Transverse colon (tissue), 3 donors: Measurements from ENCODE around the gene AJAP1.

Experiments used
- CTCF ChIP-seq, 5 experiments: fragments of 200-600 bp in 3 of 5; fragments of 450-650 bp in 2 of 5; sonication (generic) in 3 of 5; IDR thresholded peaks; 1 replicate in 2 of 5; 2 replicates in 3 of 5; pipeline ENCODE4 v1.5.1; 2016 to 2017; ENCODE audit warnings: antibody characterized with exemption in 5 of 5, inconsistent platforms in 3 of 5, mild to moderate bottlenecking in 2 of 5, moderate library complexity in 1 of 5
- EP300 ChIP-seq: sonication (generic); formaldehyde crosslinking; IDR thresholded peaks from one replicate; pipeline ENCODE4 v1.6.1; 2017; ENCODE audit warnings: antibody characterized with exemption, low read depth
- POLR2A ChIP-seq: fragments of 450-650 bp; IDR thresholded peaks from one replicate; pipeline ENCODE4 v1.6.1; 2016; ENCODE audit warnings: antibody characterized with exemption, mild to moderate bottlenecking, moderate library complexity

- TF ChIP-seq CTCF (IDR thresholded peaks at IDR 0.05) (no peak), POLR2A (no peak), EP300 (no peak)
Measured at GRCh38 chr1:4724695-4725250, 70.4 kb downstream of the AJAP1 start.
